Glutamatergic neuron (in vitro differentiated cells): ENCODE measurements around the gene RAD51D. TPM values are rescaled to one million over a fixed set of nuclear protein-coding genes. Genes with fewer than 3 reads are reported as not detected.

Source experiments
- DNase-seq: peaks from one replicate; pipeline ENCODE4 v3.0.0; 2022
- H3K27ac Mint-ChIP-seq: one replicate; pipeline ENCODE4 v1.8.0; 2020; ENCODE audit warnings: mild to moderate bottlenecking, mixed read lengths, inconsistent platforms; ENCODE audit not compliant: unreplicated experiment
- H3K27me3 Mint-ChIP-seq: one replicate; pipeline ENCODE4 v1.8.0; 2020; ENCODE audit warnings: mild to moderate bottlenecking, moderate library complexity, mixed read lengths, inconsistent platforms; ENCODE audit not compliant: unreplicated experiment
- H3K36me3 Mint-ChIP-seq: one replicate; pipeline ENCODE4 v1.8.0; 2020; ENCODE audit warnings: mild to moderate bottlenecking, mixed read lengths, inconsistent platforms; ENCODE audit not compliant: unreplicated experiment
- H3K4me1 Mint-ChIP-seq: one replicate; pipeline ENCODE4 v1.8.0; 2020; ENCODE audit warnings: mild to moderate bottlenecking, low read depth, mixed read lengths, inconsistent platforms; ENCODE audit not compliant: unreplicated experiment
- H3K4me3 Mint-ChIP-seq: one replicate; pipeline ENCODE4 v1.8.0; 2020; ENCODE audit warnings: mild to moderate bottlenecking, mixed read lengths, inconsistent platforms; ENCODE audit not compliant: unreplicated experiment
- H3K9me3 Mint-ChIP-seq: one replicate; pipeline ENCODE4 v1.8.0; 2020; ENCODE audit warnings: mild to moderate bottlenecking, moderate library complexity, mixed read lengths, inconsistent platforms; ENCODE audit not compliant: unreplicated experiment
- total RNA-seq: library from RNA; stranded (reverse); fragmentation: NEBNext Ultra II Directional; extraction: Animal tissue kit (Norgen Biotek cat#: 25700); gene quantifications from one replicate; pipeline ENCODE4 v1.2.1, GENCODE V29; 2021; ENCODE audit not compliant: unreplicated experiment
- TF ChIP-seq, protein P1 (sequence below): fragments of 200-600 bp; sonication (generic); IDR thresholded peaks from one replicate; pipeline ENCODE4 v1.5.0; 2021; ENCODE audit not compliant: partially characterized antibody, unreplicated experiment

Gene RAD51D
- total RNA-seq, 1 donor from 2014 or later = 10.1 TPM

DNA sequence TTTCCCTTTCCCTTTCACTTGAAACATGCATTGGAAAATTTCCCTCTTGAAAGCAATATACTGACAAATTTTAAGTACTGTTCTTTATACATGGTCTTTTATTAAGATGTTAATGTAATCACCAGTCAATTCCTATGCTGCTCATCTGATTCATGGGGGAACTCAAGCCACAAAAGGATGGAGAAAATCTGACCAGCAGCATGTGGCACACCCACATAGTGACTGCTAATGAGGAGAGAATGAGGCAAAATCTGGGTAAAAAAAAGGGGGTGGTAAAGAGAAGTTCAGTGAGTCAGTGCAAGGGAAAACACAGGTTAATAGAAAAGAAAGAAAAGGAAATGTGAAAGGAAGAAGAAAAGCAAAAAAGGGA, 67.4 kb downstream of the RAD51D start:
- H3K27ac Mint-ChIP-seq = no peak overlapping the region
- no peaks in the 10 kb centered on the region for H3K36me3 Mint-ChIP-seq
- H3K4me3 Mint-ChIP-seq = no peak overlapping the region

DNA sequence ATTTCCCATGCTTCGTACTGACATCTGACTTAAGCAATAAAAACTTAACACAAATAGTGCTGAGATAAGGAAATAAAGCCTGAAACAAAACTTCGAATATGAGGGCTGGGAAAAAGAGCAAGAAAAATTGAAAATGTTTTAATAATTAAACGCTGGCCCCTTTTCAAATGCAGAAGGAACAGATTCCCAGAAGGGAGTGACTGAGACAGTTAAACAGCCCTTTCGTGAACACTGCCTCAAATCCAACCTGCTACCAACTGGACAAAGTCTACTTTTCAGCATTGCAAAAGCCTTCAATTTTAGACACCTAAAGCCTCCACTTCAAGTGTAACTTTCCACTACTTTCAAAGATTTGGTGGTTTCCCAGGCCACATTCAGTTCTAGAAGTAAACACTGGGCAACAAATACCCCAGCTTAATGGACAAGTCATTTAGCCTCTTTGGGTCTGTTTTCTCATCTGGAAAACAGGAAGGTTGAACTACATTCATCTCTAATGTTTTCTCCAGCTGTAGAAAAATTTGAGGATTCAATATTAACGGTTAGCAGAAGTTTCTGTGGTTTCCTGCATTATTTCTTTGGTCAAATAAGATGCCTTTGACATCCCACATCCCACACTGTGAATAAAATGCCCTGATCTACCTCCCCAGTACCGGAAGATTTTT, 68.0 kb downstream of the RAD51D start:
- TF ChIP-seq, protein P1, sequence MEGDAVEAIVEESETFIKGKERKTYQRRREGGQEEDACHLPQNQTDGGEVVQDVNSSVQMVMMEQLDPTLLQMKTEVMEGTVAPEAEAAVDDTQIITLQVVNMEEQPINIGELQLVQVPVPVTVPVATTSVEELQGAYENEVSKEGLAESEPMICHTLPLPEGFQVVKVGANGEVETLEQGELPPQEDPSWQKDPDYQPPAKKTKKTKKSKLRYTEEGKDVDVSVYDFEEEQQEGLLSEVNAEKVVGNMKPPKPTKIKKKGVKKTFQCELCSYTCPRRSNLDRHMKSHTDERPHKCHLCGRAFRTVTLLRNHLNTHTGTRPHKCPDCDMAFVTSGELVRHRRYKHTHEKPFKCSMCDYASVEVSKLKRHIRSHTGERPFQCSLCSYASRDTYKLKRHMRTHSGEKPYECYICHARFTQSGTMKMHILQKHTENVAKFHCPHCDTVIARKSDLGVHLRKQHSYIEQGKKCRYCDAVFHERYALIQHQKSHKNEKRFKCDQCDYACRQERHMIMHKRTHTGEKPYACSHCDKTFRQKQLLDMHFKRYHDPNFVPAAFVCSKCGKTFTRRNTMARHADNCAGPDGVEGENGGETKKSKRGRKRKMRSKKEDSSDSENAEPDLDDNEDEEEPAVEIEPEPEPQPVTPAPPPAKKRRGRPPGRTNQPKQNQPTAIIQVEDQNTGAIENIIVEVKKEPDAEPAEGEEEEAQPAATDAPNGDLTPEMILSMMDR = no peak
- Mint-ChIP-seq H3K27ac (no peak overlapping the region), H3K4me1 (no peaks in the 10 kb centered on the region), H3K9me3 (no peaks in the 10 kb centered on the region), H3K36me3 (no peaks in the 10 kb centered on the region), H3K27me3 (no peaks in the 10 kb centered on the region), H3K4me3 (no peak overlapping the region)
- DNase-seq = no peak

More for the DNA sequence above, 67.4 kb downstream of the RAD51D start:
- no peaks in the 10 kb centered on the region for H3K27me3 Mint-ChIP-seq
- no peak for DNase-seq
- TF ChIP-seq, protein P1 = no peak
- H3K4me1 Mint-ChIP-seq = no peaks in the 10 kb centered on the region
- H3K9me3 Mint-ChIP-seq = no peaks in the 10 kb centered on the region

DNA sequence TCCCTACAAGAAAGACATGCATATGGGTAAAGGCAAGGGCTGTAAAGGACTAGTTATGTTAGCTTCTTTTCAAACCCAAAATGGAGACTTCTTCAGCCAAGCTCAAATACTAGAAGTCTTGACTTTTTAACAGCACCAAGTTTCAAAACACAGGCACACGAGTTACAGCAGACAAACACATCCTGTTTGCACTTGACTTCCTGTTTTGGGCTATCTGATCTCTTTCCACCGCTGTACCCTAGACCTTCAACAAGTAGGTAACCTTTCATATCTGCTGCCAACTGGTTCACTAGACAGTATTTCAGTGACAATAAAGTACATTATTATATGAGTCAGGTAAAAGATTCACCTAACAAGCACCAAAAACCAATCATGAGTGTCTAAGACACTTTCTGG, 68.5 kb downstream of the RAD51D start:
- Mint-ChIP-seq H3K4me3 (no peak overlapping the region), H3K27me3 (no peaks in the 10 kb centered on the region), H3K4me1 (no peaks in the 10 kb centered on the region), H3K27ac (no peak overlapping the region), H3K9me3 (no peaks in the 10 kb centered on the region), H3K36me3 (no peaks in the 10 kb centered on the region)
- DNase-seq = no peak
- TF ChIP-seq, protein P1 = no peak

DNA sequence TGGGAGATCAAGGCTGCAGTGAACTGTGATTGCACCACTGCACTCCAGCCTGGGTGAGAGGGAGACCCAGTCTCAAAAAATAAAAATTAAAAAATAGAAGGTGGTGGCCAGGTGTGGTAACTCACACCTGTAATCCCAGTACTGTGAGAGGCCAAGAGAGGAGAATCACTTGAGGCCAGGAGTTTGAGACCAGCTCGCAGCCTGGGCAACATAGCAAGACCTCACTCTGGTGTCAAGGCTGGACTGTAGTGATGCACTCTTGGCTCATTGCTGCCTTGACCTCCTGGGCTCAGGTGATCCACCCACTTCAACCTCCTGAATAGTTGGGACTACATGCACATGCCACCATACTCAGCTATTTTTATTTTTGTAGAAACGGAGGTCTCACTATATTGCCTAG, 69.5 kb downstream of the RAD51D start:
- DNase-seq = no peak
- Mint-ChIP-seq H3K27ac (no peak overlapping the region), H3K27me3 (no peaks in the 10 kb centered on the region), H3K4me1 (no peaks in the 10 kb centered on the region), H3K9me3 (peaks cover 2% of the 10 kb centered on the region), H3K4me3 (no peak overlapping the region), H3K36me3 (no peaks in the 10 kb centered on the region)
- TF ChIP-seq, protein P1 = no peak

DNA sequence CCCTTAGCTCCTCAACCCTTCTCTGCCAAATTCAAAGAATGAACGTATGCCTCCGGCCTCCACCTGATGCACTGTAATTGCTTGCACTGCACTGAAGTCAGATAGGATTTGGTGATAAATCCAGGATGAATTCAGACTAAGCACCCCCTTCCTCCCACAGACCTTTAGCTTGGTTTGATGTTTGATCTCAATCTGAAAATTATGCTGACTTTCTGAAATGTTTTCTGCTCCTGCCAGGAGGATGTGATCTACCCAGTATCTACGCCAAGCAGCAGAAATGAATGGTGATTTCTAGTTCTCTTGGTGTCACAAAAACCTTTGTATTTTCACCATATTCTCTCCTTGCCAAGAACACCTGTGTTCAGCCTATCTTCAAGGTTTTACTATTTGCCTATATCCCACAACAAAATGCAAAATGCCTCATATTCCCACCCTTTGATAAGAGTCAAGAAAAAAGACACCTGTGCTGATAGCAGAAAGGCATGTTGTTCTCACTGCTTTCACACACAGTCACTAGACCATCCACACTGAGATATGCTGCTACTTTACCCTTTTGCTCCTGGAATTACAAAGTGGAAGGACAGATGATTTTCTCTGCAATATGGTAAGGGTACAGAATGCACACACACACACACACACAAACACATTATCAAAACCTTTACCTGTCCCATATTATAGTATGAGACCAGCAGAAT, 70.8 kb downstream of the RAD51D start:
- Mint-ChIP-seq H3K4me1 (no peaks in the 10 kb centered on the region), H3K4me3 (no peak overlapping the region), H3K27ac (no peak overlapping the region), H3K36me3 (no peaks in the 10 kb centered on the region), H3K9me3 (peaks cover 2% of the 10 kb centered on the region), H3K27me3 (no peaks in the 10 kb centered on the region)
- TF ChIP-seq, protein P1 = no peak
- no peak for DNase-seq
